ENCODE results near the gene LRG1.

Gene LRG1

DNA sequence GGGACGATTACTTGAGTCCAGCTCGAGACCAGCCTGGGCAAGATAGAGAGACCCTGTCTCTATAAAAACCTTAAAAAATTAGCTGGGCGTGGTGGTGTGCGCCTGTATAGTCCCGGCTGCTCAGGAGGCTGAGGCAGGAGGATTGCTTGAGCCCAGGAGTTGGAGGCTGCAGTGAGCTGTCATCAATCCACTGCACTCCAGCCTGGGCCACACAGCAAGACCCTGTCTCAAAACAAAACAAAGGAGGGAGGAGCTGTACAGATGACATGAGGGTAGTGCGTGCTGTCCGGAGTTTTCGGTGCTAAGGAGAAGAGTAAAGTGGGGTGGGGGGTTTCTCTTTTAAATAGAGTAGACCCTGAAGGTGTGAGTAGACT, 45.2 kb downstream of the LRG1 start:
- ChIA-PET CTCF (interaction anchor here (0.5 to 1.9 kb wide), 4 partner anchors 29 to 141 kb away, joined by 4 to 6 read pairs (median 4); no protein-coding TSS in a partner anchor), POLR2A (interaction anchor here (1.3 kb wide), 1 partner anchor 23 kb away, joined by 4 read pairs; the partner anchor contains the start of gene HDGFL2)
- peaks cover 34 to 86% of the 10 kb centered on the region in 2 experiments; a peak in 2 of 3 replicates for H3K36me3 ChIP-seq (ENCODE audit: control insufficient read depth in 2 of 2, insufficient read depth in 1 of 2, low read length in 2 of 2)

DNA sequence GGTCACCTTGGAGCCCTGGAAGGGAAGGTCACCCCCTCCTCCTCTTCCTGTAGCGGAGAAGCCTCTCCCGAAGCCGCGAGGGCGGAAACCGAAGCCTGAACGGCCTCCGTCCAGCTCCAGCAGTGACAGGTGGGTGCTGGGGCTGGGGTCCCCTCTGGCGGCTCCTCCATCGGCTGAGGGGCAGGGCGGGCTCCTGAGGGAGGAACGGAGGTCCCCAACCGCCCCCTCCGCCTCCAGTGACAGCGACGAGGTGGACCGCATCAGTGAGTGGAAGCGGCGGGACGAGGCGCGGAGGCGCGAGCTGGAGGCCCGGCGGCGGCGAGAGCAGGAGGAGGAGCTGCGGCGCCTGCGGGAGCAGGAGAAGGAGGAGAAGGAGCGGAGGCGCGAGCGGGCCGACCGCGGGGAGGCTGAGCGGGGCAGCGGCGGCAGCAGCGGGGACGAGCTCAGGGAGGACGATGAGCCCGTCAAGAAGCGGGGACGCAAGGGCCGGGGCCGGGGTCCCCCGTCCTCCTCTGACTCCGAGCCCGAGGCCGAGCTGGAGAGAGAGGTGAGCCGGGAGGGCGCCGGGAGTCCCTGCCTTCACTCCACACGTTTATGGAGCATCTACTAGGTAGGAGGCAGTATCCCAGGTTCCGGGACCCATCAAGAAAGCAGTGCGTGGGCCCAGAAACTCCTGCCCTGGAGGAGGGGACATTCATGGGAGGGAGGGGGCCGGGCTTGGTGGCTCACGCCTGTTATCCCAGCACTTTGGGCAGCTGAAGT, 45.7 kb downstream of the LRG1 start:
- Histone ChIP-seq H3K4me3 (ENCODE audit: low read depth, low read length) (no peak overlapping the region), H3K4me1 (ENCODE audit: control insufficient read depth, insufficient read depth, low read length) (no peaks in the 10 kb centered on the region), H3K9me3 (ENCODE audit: control insufficient read depth, insufficient read depth, low read depth, low read length) (no peaks in the 10 kb centered on the region), H3K36me3 (ENCODE audit: control insufficient read depth in 2 of 2, insufficient read depth in 1 of 2, low read length in 2 of 2) (peaks cover 38 to 91% of the 10 kb centered on the region in 2 experiments; a peak in 2 of 3 replicates), H3K27ac (ENCODE audit: extremely low read depth, low read depth, low read length) (no peak overlapping the region)
- POLR2A ChIA-PET, result interaction anchor here (0.5 to 1.3 kb wide), 2 partner anchors 10 to 22 kb away, joined by 4 to 5 read pairs; partner anchors contain the start of gene HDGFL2
- CTCF ChIA-PET, result interaction anchor here (1.9 kb wide), 1 partner anchor 142 kb away, joined by 6 read pairs; no protein-coding TSS in a partner anchor
- no peak for TF ChIP-seq ZNF311 (tag by site-specific recombination; IDR thresholded peaks at IDR 0.05; ENCODE audit: borderline replicate concordance)
- TF ChIP-seq, protein P1, sequence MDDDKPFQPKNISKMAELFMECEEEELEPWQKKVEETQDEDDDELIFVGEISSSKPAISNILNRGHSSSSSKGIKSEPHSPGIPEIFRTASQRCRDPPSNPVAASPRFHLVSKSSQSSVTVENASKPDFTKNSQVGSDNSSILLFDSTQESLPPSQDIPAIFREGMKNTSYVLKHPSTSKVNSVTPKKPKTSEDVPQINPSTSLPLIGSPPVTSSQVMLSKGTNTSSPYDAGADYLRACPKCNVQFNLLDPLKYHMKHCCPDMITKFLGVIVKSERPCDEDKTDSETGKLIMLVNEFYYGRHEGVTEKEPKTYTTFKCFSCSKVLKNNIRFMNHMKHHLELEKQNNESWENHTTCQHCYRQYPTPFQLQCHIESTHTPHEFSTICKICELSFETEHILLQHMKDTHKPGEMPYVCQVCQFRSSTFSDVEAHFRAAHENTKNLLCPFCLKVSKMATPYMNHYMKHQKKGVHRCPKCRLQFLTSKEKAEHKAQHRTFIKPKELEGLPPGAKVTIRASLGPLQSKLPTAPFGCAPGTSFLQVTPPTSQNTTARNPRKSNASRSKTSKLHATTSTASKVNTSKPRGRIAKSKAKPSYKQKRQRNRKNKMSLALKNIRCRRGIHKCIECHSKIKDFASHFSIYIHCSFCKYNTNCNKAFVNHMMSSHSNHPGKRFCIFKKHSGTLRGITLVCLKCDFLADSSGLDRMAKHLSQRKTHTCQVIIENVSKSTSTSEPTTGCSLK (tag by site-specific recombination; IDR thresholded peaks at IDR 0.05), result no peak
- no peak for TF ChIP-seq ZNF354C (tag by site-specific recombination; IDR thresholded peaks at IDR 0.05; ENCODE audit: borderline replicate concordance, low read depth)
- no peak for TF ChIP-seq ZNF521 (tag by site-specific recombination; IDR thresholded peaks at IDR 0.05)
- TF ChIP-seq ZSCAN5A (tag by site-specific recombination; IDR thresholded peaks at IDR 0.05), result no peak
- TF ChIP-seq ZNF596 (tag by site-specific recombination; IDR thresholded peaks at IDR 0.05), result no peak
- no peak for TF ChIP-seq ZNF19 (tag by site-specific recombination; IDR thresholded peaks at IDR 0.05; ENCODE audit: low read depth)
- TF ChIP-seq ZBTB17 (tag by site-specific recombination; IDR thresholded peaks at IDR 0.05), result no peak
- no peak for TF ChIP-seq ZNF529 (tag by site-specific recombination; IDR thresholded peaks at IDR 0.05; ENCODE audit: insufficient replicate concordance)
- no peak for TF ChIP-seq ZNF324 (tag by site-specific recombination; IDR thresholded peaks at IDR 0.05)
- TF ChIP-seq ZNF660 (tag by site-specific recombination; IDR thresholded peaks at IDR 0.05), result no peak
- no peak for TF ChIP-seq ZNF76 (tag by site-specific recombination; IDR thresholded peaks at IDR 0.05; ENCODE audit: borderline replicate concordance, low read depth)
- TF ChIP-seq, protein P2, sequence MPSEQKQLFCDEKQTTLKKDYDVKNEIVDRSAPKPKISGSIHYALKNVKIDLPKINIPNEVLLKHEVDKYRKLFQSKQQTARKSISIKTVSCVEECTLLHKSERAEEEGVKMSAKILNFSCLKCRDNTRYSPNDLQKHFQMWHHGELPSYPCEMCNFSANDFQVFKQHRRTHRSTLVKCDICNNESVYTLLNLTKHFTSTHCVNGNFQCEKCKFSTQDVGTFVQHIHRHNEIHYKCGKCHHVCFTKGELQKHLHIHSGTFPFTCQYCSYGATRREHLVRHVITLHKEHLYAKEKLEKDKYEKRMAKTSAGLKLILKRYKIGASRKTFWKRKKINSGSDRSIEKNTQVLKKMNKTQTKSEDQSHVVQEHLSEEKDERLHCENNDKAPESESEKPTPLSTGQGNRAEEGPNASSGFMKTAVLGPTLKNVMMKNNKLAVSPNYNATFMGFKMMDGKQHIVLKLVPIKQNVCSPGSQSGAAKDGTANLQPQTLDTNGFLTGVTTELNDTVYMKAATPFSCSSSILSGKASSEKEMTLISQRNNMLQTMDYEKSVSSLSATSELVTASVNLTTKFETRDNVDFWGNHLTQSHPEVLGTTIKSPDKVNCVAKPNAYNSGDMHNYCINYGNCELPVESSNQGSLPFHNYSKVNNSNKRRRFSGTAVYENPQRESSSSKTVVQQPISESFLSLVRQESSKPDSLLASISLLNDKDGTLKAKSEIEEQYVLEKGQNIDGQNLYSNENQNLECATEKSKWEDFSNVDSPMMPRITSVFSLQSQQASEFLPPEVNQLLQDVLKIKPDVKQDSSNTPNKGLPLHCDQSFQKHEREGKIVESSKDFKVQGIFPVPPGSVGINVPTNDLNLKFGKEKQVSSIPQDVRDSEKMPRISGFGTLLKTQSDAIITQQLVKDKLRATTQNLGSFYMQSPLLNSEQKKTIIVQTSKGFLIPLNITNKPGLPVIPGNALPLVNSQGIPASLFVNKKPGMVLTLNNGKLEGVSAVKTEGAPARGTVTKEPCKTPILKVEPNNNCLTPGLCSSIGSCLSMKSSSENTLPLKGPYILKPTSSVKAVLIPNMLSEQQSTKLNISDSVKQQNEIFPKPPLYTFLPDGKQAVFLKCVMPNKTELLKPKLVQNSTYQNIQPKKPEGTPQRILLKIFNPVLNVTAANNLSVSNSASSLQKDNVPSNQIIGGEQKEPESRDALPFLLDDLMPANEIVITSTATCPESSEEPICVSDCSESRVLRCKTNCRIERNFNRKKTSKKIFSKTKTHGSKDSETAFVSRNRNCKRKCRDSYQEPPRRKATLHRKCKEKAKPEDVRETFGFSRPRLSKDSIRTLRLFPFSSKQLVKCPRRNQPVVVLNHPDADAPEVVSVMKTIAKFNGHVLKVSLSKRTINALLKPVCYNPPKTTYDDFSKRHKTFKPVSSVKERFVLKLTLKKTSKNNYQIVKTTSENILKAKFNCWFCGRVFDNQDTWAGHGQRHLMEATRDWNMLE (tag by site-specific recombination; conservative IDR thresholded peaks at IDR 0.05; ENCODE audit: low read depth), result no peak
- no peak for TF ChIP-seq ZNF561 (tag by site-specific recombination; IDR thresholded peaks at IDR 0.05; ENCODE audit: borderline replicate concordance)
- no peak for TF ChIP-seq INSM2 (tag by site-specific recombination; IDR thresholded peaks at IDR 0.05)

More for the DNA sequence above, 45.2 kb downstream of the LRG1 start:
- Histone ChIP-seq H3K4me3 (ENCODE audit: low read depth, low read length) (no peak overlapping the region), H3K27ac (ENCODE audit: extremely low read depth, low read depth, low read length) (no peak overlapping the region), H3K4me1 (ENCODE audit: control insufficient read depth, insufficient read depth, low read length) (no peaks in the 10 kb centered on the region), H3K9me3 (ENCODE audit: control insufficient read depth, insufficient read depth, low read depth, low read length) (no peaks in the 10 kb centered on the region)
- no peak for TF ChIP-seq ZNF155 (tag by site-specific recombination; IDR thresholded peaks at IDR 0.05)
- peak; percentile 92 for TF ChIP-seq ZNF121 (tag by site-specific recombination; IDR thresholded peaks at IDR 0.05)
- TF ChIP-seq ZNF704 (tag by site-specific recombination; IDR thresholded peaks at IDR 0.05), result no peak
- TF ChIP-seq, protein P3, sequence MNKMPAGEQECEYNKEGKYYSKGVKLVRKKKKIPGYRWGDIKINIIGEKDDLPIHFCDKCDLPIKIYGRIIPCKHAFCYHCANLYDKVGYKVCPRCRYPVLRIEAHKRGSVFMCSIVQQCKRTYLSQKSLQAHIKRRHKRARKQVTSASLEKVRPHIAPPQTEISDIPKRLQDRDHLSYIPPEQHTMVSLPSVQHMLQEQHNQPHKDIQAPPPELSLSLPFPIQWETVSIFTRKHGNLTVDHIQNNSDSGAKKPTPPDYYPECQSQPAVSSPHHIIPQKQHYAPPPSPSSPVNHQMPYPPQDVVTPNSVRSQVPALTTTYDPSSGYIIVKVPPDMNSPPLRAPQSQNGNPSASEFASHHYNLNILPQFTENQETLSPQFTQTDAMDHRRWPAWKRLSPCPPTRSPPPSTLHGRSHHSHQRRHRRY (tag by site-specific recombination; IDR thresholded peaks at IDR 0.05), result no peak
